Thyroid gland (tissue), 4 donors: ENCODE data around the gene CXCR2.

Experiments used
- CTCF ChIP-seq, 6 experiments: fragments of 200-600 bp in 3 of 6; fragments of 450-650 bp in 3 of 6; sonication (generic) in 3 of 6; IDR thresholded peaks; one replicate each; pipeline ENCODE4 v1.5.1; 2016 to 2019; ENCODE audit warnings: antibody characterized with exemption in 6 of 6, mild to moderate bottlenecking in 2 of 6, inconsistent platforms in 1 of 6, moderate library complexity in 1 of 6
- POLR2A ChIP-seq, 2 donors: fragments of 450-650 bp; IDR thresholded peaks; one replicate each; pipeline ENCODE4 v1.6.1; 2017; ENCODE audit warnings: antibody characterized with exemption in 2 of 2, mild to moderate bottlenecking in 2 of 2, moderate library complexity in 1 of 2

DNA sequence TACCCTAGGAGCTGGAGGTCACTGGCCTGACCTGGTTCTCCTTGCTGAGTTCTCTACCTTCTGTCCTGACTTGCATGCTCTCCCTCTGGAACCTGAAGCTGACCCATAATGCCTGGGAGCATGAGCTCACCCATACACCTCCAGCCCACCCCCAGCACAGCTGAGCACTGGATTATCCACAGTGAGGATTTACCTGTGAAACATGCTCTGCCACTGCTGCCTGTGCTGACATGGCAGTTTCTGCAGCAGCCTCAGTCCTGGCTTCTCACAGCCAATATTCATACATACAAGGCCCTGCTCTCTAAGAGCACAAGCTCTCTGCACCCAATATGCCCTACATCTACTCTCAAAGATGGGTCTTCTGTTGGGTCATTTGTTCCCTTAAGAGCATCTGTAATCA, 5.0 kb downstream of the CXCR2 start:
- TF ChIP-seq CTCF (IDR thresholded peaks at IDR 0.05) (no peak), POLR2A (IDR thresholded peaks at IDR 0.05) (no peak)
